GM18526 (cell line): ENCODE measurements around the gene RBM19.

Experiments used
- POLR2A ChIP-seq: IDR thresholded peaks from 3 replicates; pipeline ENCODE4 v1.6.1; 2011; ENCODE audit not compliant: insufficient read length; ENCODE audit errors: extremely low read depth

RBM19 gene

GRCh38 chr12:113875691-113876090, 90.4 kb downstream of the RBM19 start:
- TF ChIP-seq POLR2A: no peak

- TF ChIP-seq POLR2A: no peak
Observed at GRCh38 chr12:113874999-113875561, 91.0 kb downstream of the RBM19 start.

- TF ChIP-seq POLR2A: no peak
Observed at GRCh38 chr12:113874326-113874725, 91.8 kb downstream of the RBM19 start.

- no peak for TF ChIP-seq POLR2A
Observed at GRCh38 chr12:113873740-113874139, 92.4 kb downstream of the RBM19 start.

- TF ChIP-seq POLR2A: no peak
Observed at GRCh38 chr12:113870890-113871289, 95.2 kb downstream of the RBM19 start.

- TF ChIP-seq POLR2A: no peak
Observed at GRCh38 chr12:113870035-113870434, 96.1 kb downstream of the RBM19 start.

- no peak for TF ChIP-seq POLR2A
Observed at GRCh38 chr12:113868365-113868764, 97.8 kb downstream of the RBM19 start.

GRCh38 chr12:113867258-113867657, 98.9 kb downstream of the RBM19 start:
- TF ChIP-seq POLR2A: no peak

GRCh38 chr12:113866496-113866895, 99.6 kb downstream of the RBM19 start:
- no peak for TF ChIP-seq POLR2A

- TF ChIP-seq POLR2A: no peak
Observed at GRCh38 chr12:113863455-113863845, 102.7 kb downstream of the RBM19 start.

- TF ChIP-seq POLR2A: no peak
Observed at GRCh38 chr12:113862590-113863454, 103.3 kb downstream of the RBM19 start.

GRCh38 chr12:113861708-113862312, 104.3 kb downstream of the RBM19 start:
- no peak for TF ChIP-seq POLR2A

- TF ChIP-seq POLR2A: no peak
Observed at GRCh38 chr12:113860950-113861349, 105.2 kb downstream of the RBM19 start.

GRCh38 chr12:113860059-113860820, 105.9 kb downstream of the RBM19 start:
- no peak for TF ChIP-seq POLR2A

- TF ChIP-seq POLR2A: no peak
Observed at GRCh38 chr12:113858841-113859386, 107.2 kb downstream of the RBM19 start.

GRCh38 chr12:113857371-113857770, 108.8 kb downstream of the RBM19 start:
- no peak for TF ChIP-seq POLR2A

- no peak for TF ChIP-seq POLR2A
Observed at GRCh38 chr12:113855998-113856397, 110.1 kb downstream of the RBM19 start.
